H1 (cell line): ENCODE measurements around the gene SIAH3.

Experiments
- CREB1 ChIP-seq: IDR thresholded peaks from 2 replicates; pipeline ENCODE4 v1.6.1; 2012; ENCODE audit warnings: inconsistent platforms
- CTCF ChIP-seq, 3 experiments: IDR thresholded peaks; 1 replicate in 2 of 3; 2 replicates in 1 of 3; pipeline versions ENCODE4 v1.5.1 to v1.6.1; 2011; ENCODE audit warnings: low read length in 3 of 3, mild to moderate bottlenecking in 3 of 3, inconsistent platforms in 2 of 3, low read depth in 1 of 3, moderate library complexity in 1 of 3; ENCODE audit not compliant: insufficient read depth in 1 of 3; ENCODE audit errors: control extremely low read depth in 1 of 3
- NRF1 ChIP-seq: IDR thresholded peaks from 2 replicates; pipeline ENCODE4 v1.6.1; 2011; ENCODE audit warnings: mild to moderate bottlenecking, low read depth, low read length, improper control_type of control experiment
- PHF8 ChIP-seq: fragments of 200-600 bp; sonication (generic); conservative IDR thresholded peaks from 2 replicates; pipeline ENCODE4 v1.7.1; 2012; ENCODE audit warnings: low read depth, mild to moderate bottlenecking, inconsistent platforms, low read length, moderate library complexity
- POLR2A ChIP-seq, 2 experiments: IDR thresholded peaks; 1 replicate in 1 of 2; 2 replicates in 1 of 2; pipeline ENCODE4 v1.6.1; 2011; ENCODE audit warnings: low read depth in 2 of 2, low read length in 2 of 2, mild to moderate bottlenecking in 2 of 2; ENCODE audit errors: control extremely low read depth in 1 of 2
- POLR2AphosphoS5 ChIP-seq: IDR thresholded peaks from 2 replicates; pipeline ENCODE4 v1.6.1; 2011; ENCODE audit warnings: low read depth, low read length
- SIRT6 ChIP-seq: IDR thresholded peaks from one replicate; pipeline ENCODE4 v1.7.1; 2012; ENCODE audit warnings: low read length, inconsistent platforms
- SP1 ChIP-seq: IDR thresholded peaks from 2 replicates; pipeline ENCODE4 v1.6.1; 2011; ENCODE audit warnings: low read depth, low read length
- TEAD4 ChIP-seq: IDR thresholded peaks from 2 replicates; pipeline ENCODE4 v1.6.1; 2012; ENCODE audit warnings: low read depth, low read length, inconsistent platforms, mixed read lengths
- YY1 ChIP-seq: IDR thresholded peaks from 2 replicates; pipeline ENCODE4 v1.6.1; 2011; ENCODE audit warnings: low read depth, mild to moderate bottlenecking, low read length
- TF ChIP-seq, protein P1 (sequence below): IDR thresholded peaks from 2 replicates; pipeline ENCODE4 v1.6.1; 2012; ENCODE audit warnings: inconsistent platforms

DNA sequence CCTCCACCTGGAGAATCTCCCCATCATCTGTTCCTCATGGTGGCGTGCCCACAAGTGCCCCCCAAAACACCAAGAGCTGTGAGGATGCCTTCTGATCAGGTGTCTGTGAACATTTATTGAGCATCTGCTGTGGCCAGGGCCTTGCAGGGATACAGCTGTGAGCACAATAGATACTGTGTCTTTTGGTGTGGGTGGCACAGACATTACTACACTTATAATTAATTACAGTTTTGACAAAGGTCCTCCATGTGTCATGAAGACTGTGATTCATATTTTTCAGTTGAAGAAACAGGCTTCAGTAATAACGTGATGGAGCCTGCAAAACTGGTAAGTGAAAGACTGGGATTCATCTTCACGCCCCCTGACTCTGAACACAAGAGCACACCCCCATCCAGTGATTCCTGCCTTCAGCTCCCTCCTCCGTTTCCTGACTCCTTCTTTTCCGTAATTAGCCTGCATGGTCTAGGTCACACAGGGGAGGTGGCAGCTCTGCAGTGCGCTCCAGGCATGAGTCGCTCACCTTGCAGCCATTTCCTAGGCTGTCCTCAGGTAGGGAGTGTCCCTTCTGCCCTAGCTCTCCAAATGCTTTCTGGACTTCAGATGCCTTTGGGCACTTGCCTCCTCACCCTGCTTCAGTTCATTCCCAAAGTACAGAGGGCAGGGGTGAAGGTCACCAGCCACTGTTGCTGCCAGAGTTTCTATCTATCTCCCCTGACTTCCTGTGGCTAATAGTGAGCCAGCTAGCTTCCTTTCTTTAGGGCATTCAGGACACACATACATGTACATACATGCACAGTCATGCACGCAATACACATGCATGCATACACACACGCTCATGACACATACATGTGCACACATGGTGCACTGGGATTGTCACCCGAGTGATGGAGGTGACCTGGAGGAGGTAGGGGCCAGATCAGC is 66.5 kb downstream of the SIAH3 start:
- no peak for TF ChIP-seq POLR2AphosphoS5
- no peak for TF ChIP-seq POLR2A (IDR thresholded peaks at IDR 0.05; ENCODE audit: control extremely low read depth in 1 of 2, low read depth in 2 of 2, low read length in 2 of 2)
- TF ChIP-seq CTCF (IDR thresholded peaks at IDR 0.05; ENCODE audit: control extremely low read depth in 1 of 3, insufficient read depth in 1 of 3, low read depth in 1 of 3, low read length in 3 of 3): no peak
- no peak for TF ChIP-seq SIRT6
- TF ChIP-seq PHF8: no peak
- no peak for TF ChIP-seq YY1
- TF ChIP-seq, protein P1, sequence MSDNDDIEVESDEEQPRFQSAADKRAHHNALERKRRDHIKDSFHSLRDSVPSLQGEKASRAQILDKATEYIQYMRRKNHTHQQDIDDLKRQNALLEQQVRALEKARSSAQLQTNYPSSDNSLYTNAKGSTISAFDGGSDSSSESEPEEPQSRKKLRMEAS: no peak
- TF ChIP-seq SP1: no peak
- TF ChIP-seq TEAD4: no peak
- no peak for TF ChIP-seq NRF1
- TF ChIP-seq CREB1: no peak
